IPS DF 4.7 (cell line): ENCODE results near the gene RSRC1.
"Not testable (repeated sequence)": the region's sequence is repeated elsewhere in the genome, so short reads cannot be mapped to it uniquely, and the experiment has no call there.

Experiments used
- DNase-seq: peaks from one replicate; pipeline ENCODE4 v3.0.0-alpha.2; 2013; ENCODE audit warnings: low spot score; ENCODE audit errors: extremely low read depth

RSRC1 gene

DNA sequence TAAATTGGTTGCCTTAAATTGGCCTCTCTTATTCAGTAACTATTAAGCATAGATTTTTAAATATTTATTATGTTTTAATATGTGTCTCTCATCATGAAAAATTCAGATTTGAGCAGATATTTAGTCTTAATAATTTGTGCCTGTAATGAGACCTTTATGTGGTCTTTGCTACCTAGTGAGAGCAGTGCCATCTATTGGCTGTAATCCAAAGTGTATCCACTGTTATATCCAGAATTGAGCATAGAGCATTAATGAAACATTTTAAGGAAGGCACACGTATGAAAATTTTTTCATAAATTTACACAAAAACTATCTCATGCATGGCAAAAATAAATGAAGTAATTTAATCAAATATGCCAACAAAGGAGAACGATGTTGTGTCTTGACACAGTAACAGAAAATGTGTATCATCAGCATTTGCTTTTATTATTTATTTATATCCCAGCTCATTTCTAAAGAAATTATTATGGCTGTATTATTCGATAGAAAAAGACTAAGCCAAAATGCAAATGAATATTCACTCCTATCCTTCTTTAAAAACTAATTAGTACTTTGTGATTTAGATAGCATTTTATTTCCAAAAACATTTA lies 203.5 kb downstream of the RSRC1 start:
- DNase-seq: no peak

DNA sequence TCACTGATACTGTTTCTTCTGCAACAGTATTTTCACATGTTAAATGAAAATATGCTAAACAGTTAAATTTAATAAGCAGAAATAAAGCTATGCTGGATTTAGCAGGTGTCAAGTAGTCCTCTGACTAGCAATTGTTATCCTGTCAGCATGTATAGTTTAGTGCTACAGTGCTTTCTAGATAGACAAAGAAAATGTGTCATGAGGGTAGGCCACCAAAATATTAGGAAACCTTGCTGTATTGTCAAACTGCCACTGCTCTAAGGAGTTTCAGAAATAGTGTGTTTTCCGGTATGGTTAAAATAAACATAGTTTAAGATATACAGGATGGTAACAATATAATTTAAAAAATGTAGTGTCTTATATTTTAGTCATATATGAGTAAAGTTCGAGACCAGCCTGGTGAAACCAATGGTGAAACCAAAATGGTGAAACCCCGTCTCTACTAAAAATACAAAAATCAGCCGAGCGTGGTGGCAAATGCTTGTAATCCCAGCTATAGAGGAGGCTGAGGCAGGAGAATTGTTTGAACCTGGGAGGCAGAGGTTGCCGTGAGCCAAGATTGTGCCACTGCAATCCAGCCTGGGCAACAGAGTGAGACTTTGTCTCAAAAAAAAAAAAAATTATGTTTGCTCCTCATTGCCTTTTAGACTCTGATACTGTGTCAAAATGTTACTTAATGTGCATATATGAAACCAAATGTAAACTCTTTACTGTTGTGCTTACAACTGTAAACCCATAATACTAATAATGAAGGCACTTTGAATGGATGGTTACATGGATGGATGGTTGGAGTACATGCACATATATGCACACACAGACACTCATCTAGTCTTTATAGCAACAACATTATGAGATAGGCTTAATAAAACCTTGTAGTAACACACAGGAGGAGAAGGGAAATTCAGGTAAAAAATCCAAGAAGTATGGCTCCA lies 204.8 kb downstream of the RSRC1 start:
- no peak for DNase-seq

DNA sequence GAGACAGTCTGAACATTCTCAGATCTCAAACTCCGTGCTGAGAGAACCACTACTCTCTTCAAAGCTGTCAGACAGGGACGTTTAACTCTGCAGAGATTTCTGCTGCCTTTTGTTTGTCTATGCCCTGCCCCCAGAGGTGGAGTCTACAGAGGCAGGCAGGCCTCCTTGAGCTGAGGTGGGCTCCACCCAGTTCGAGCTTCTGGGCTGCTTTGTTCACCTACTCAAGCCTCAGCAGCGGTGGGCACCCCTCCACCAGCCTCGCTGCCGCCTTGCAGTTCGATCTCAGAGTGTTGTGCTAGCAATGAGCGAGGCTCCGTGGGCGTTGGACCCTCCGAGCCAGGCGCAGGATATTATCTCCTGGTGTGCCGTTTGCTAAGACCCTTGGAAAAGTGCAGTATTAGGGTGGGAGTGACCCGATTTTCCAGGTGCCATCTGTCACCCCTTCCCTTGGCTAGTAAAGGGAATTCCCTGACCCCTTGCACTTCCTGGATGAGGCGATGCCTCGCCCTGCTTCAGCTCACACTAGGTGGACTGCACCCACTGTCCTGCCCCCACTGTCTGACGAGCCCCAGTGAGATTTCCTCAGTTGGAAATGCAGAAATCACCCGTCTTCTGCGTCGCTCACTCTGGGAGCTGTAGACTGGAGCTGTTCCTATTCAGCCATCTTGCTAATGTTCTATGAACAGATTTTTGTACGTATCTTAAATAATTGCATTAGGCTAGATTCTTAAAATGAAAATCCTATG lies 220.0 kb downstream of the RSRC1 start:
- not testable (repeated sequence) for DNase-seq

DNA sequence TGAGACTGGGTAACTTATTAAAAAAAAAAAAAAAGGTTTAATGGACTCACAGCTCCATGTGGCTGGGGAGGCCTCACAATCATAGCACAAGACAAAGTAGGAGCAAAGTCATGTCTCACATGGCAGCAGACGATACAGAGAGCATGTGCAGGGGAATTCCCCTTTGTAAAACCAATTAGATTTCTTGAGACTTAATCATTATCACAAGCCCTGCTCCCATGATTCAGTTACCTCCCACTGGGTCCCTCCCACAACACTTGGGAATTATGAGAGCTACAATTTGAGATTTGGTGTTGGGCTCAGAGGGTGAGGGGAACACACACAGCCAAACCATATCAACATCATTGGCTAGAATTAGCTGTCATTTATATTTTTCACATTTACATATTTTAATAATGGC lies 221.0 kb downstream of the RSRC1 start:
- DNase-seq: no peak

DNA sequence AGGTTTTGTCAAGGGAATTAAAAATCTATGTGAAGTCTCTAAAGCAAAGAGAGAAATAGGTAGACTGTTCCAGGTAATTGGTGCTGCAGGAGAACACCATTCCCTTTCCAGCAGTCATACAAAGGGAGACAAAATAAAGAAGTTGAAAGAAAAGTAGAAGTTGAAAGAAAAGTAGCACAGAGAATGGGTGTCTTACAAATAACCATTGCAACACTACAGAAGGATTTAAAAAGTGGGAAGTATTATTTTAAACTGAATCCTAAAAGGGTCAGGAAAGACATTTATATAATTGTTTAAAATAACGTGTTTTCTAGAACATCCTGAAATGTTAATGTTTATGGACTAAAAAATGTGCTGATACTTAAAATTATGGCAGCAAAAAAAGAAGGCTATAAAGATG lies 223.8 kb downstream of the RSRC1 start:
- DNase-seq: no peak

DNA sequence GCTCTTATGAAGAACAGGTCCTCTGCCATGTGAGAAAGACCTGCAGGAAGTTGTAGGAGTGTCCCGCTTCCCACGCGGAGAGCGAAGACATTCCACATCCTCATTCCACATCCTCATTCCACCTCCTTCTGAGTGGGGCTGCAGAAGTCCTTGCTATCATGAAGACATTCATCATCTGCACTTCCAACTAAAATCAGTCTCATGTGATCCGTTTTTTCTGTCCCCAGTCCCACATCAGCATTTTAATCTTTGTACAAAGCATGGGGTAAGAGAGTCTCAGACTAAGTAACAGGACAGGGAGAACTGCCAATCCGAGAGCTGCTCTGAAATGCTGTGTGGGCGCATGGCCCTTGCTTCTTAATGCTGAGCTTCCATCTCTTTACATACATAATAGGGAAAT lies 227.2 kb downstream of the RSRC1 start:
- no peak for DNase-seq

DNA sequence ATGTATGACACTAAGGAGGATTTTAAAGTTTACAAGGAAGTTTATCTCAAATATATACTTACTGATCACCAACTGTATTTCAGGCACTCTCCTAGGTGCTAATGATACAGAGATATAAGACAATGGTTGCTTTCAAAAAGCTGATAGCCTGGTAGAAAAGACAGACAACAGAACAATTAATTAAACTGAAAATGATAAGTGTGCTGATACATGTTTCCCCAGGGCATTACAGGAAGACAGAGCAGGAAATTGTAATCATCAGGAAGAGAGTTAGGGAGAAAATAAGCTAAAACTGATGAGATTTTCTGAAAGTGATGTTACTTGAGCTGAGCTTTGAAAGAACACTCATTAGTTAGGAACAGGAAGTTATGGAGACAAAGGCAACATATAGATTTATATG lies 229.7 kb downstream of the RSRC1 start:
- no peak for DNase-seq

DNA sequence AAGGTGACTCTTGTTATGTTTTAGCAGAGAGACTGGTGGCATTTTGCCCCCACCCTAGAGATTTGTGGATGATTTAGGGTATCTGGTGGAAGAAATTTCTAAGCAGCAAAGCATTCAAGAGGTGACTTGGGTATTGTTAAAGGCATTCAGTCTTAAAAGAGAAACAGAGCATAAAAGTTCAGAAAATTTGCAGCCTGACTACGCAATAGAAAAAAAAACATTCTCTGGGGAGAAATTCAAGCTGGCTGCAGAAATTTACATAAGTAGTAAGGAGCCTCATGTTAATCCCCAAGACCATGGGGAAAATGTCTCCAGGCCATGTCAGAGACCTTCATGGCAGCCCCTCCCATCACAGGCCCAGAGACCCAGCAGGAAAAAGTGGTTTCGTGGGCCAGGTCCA lies 231.1 kb downstream of the RSRC1 start:
- not testable (repeated sequence) for DNase-seq

DNA sequence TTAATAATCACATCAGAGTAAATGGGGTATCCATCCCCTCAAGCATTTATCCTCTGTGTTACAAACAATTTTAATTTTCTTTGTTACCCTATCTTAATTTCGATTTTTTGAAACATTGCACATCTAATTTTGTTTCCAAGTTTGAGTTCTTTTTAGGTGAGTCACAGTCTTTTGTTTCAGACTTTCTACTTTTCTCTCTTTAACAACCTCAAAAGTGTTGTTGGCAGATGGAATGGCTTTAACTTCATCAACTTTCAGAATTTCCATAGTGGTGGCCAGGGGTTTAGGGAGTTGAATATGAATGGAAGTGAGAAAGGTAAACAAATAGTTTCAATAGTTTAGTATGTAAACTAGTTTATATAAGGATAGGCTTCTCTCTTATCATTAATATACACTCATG lies 238.1 kb downstream of the RSRC1 start:
- DNase-seq: no peak

DNA sequence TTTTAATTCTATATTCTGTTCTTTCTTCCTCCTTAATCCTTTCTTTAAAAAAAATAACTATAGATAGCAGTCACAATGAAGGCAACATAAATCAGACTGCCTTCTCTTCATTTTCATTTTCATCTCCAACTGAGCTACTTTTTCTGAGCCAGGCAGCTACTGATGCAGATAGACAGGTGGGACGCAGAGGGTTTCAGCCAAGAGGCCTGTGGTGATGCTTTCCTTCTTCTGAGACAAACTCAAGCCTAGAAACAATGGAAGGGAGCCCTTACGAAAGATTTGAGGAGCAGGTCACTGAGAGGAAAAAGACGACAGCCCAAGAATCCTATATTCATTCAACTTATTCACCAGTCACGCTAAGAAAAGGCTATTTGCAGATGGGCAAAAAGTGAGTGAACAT lies 241.1 kb downstream of the RSRC1 start:
- no peak for DNase-seq

DNA sequence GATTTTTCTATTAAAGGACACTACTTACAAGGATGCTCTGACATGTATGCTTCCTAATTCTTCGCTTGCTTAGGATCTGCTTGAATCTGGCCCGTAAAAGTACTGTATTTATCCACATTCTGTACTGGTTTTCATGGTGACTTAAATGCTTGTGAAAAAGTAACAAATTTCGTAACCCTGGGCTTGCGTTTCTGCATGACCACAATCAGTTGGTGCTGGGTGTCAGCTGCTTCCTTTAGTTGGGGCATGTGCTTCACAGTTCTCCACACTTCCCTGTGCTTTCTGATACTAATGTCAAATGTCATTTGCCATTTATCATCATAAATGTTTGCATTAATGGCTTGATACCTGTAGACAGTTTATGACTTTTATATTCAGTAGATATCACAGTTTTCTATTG lies 242.7 kb downstream of the RSRC1 start:
- no peak for DNase-seq

DNA sequence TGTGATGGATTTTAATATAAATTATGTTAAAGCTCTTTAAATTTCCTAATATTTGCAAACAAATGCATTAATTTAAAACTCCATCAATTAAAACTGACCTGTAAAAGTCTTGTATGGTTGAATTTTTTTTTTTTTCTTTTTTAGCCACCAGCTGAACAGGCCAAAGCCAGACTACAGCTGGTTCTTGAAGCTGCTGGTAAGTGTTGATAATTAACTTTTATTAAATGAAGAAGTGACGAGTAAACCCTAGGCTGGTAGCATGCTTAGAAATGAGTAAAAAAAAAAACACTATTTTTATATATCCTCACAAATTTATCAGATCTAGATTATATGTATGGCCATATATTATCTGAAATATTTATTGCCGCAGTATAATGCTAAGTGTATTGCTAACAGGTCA lies 244.8 kb downstream of the RSRC1 start:
- DNase-seq: no peak

DNA sequence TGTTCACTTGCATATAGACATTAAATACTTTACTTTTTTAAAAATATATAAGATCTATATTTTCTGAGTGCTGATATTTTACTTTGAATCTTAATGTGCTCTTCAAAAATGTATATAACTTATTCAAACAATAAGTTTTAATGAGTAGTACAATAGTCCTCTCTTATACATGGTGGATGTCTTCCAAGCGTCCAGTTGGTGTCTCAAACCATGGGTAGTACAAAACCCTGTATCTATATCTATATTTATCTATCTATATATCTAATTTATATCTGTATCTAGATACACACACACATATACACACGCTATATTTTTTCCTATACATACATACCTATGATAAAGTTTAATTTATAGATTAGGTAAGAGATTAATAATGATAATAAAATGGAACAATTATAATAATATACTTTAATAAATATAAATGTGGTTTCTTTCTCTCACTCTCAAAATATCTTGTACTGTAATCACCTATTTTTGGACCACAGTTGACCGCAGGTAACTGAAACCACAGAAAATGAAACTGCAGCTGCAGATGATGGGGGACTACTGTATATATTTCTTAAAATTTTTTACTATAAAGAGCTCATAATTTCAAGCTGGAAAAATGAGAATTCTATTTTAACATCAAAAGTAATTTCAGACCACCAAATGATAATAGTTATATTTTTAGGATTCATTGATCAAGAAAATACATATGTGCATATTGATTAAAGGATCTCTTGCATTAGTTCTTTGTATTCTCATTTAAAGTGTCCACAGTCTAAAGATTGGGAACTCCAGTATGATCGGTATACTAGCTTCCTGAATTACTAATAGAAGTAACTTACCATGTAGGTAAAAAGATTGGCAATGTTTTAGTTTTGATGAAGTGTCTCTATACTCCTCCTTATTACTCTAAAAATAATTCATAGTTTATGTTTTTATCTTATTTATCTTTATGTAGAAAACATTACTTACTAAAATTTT lies 246.0 kb downstream of the RSRC1 start:
- no peak for DNase-seq

DNA sequence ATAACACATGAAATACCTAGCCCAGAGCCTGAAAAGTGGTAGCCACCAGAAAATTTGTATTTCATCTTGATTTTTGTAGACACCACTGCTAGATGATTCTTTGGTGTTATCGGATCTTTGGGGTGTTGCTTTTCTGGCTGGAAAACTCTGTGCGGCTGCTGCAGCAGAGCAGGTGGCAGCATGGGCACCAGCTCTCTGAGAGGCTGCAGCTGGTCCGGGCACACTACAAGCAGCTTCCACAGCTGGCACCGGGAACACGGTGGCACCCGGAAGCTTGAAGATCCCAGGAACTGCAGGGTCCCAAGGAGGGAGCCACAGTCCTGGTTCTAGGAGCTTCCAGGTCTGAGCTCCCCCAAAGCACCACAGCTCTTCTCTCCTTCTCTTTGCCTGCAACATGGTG lies 249.4 kb downstream of the RSRC1 start:
- no peak for DNase-seq

DNA sequence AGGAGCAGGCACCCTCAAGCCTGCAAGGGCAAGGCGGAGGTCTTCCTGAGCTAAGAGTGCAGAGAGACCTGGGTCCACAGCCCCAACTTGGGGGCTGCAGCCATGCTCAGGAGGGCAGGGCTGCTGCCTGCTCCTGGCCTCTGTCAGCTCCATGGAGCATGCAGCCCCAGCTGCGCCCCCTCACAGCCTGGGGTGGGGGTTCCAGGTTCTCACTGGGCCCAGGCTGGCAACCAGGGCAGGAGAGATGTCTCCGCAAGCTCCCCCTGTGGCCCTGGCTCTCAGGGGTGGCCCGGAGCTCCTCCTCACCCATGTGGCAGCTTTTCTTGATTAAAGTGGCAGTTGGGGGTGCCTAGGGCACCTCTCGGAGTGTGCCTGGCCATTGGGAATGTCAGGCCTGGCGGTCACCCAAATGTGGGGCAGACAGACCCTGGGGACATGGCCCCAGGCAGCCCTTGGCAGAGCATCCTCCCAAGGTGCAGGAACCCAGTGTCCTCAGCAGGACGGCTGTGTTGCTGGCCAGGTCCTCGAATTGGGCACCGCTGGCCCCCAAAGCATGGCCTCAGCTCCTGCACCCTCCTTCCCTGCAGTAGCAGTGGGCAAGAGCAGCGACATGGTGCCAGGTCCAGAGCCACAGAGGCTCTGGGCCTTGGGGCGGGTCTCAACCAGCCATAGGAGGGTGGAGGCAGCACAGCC lies 251.0 kb downstream of the RSRC1 start:
- no peak for DNase-seq

DNA sequence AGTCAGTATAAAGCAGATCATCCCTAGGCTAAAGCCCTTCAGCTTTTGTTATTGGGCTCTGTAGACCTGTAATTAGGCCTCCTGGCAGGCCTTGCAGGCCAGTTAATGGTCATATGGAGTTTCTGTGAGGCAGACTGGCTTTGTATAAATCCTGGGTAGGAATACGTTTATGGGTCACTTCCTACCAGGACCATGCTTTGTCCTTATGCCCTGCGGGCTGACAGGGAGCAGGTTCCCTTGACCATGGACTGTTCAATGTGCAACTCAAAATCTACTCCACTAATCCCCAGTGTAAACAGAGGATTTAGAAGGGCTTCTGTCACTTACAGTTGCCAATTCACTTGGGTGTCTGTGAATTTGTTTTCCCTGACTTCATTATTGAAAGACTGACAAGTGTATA lies 258.4 kb downstream of the RSRC1 start:
- no peak for DNase-seq

DNA sequence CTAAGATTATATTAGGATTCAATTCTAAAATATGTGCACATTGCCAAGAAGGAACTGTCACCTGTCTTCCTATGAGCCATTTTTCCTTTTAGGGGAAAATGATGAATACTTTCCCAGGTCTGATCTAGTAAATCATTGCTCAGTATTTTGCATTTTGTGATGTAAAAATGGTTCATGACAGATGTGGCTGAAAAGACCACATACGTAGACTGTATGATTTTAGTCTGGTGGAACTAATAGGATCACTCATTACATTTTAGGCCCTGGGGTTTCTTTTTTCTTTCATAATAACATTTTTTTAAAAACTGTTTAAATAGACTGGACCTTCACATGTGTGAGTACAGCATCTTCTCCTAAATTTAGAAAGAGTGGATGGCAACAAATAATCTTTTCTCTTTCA lies 259.4 kb downstream of the RSRC1 start:
- DNase-seq: no peak

DNA sequence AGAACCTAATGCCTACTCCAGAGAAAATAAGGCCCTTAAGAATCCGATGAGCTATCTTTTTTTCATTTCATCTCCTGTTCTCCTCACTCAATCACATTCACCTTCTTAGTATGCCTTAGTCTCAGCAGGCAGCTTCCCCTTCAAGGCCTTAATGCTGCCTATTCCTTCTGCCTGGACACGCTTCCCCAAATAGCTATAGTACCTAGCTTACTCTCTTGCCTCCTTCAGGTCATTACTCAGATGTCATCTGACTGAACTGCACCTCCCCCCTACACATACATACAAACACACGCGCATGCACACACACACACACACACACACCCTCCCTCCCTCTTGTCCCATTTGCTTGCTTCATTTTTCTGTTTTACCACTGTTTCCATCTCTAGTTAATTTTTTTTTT lies 269.6 kb downstream of the RSRC1 start:
- no peak for DNase-seq

DNA sequence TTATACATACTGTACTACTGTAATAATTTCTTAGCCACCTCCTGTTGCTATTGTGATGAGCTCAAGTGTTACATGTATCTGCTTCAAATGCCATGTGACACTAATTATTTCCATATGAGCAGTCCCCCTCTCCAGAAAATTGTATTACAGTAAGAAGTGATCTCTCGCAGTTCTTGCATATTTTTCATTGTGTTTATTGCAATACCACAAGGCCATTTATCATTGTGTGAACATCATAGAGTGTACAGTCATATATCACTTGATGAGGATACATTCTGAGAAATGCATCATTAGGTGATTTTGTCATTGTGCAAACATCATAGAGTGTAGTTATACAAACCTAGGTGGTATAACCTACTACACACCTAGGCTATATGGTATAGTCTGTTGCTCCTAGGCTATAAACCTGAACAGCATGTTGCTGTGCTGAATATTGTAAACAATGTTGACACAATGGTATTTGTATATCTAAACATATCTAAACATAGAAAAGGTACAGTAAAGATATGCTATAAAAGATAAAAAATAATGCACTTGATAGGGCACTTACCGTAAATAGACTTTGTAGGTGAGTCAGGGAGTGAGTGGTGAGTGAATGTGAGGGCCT lies 271.5 kb downstream of the RSRC1 start:
- DNase-seq: no peak

DNA sequence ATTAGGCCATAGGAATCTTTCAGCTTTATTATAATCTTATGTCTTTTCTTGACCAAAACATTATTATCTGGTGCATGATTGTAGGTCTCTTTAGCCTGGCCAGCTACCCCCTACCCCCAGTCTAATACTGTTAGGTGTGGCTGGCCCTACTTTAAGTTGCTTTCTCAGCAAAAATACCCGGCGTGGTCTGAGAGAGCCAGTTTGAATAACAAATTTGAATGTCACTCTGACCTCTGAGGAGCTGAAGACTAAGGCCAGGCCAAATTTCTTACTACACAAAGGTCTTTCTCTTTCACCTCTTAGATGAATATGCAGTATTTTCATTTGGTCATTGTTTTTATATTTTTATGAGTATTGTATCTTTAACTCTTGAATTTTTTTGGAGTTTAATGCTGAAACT lies 272.6 kb downstream of the RSRC1 start:
- DNase-seq: no peak
